Mesendoderm (in vitro differentiated cells): Measurements from ENCODE around the gene STX1B.
"Not testable (repeated sequence)": the region's sequence is repeated elsewhere in the genome, so short reads cannot be mapped to it uniquely, and the experiment has no call there.

Experiments used
- DNase-seq: peaks from one replicate; pipeline ENCODE4 v3.0.0; 2013
- H2AK5ac ChIP-seq: 2 replicates; pipeline ENCODE4 v1.6.1; 2013; ENCODE audit warnings: low read length, inconsistent platforms
- H2BK120ac ChIP-seq: 2 replicates; pipeline ENCODE4 v1.6.1; 2013; ENCODE audit warnings: low read depth, mild to moderate bottlenecking, low read length, moderate library complexity, mixed read lengths
- H2BK15ac ChIP-seq: replicated peaks from 2 replicates; pipeline ENCODE4 v1.6.1; 2013; ENCODE audit warnings: low read depth, mild to moderate bottlenecking, moderate library complexity
- H2BK5ac ChIP-seq: 2 replicates; pipeline ENCODE4 v1.6.1; 2013; ENCODE audit warnings: low read length, inconsistent platforms
- H3K18ac ChIP-seq: 2 replicates; pipeline ENCODE4 v1.6.1; 2013; ENCODE audit warnings: mild to moderate bottlenecking, low read length, mixed read lengths
- H3K23ac ChIP-seq: one replicate; pipeline ENCODE4 v1.6.1; 2013; ENCODE audit warnings: low read length
- H3K27ac ChIP-seq: 2 replicates; pipeline ENCODE4 v1.5.1; 2013; ENCODE audit warnings: low read depth, mild to moderate bottlenecking, inconsistent platforms, low read length, moderate library complexity
- H3K27me3 ChIP-seq: 2 replicates; pipeline ENCODE4 v1.6.1; 2013; ENCODE audit warnings: low read length, control low read depth, mild to moderate bottlenecking, inconsistent platforms; ENCODE audit not compliant: insufficient read depth, poor library complexity
- H3K36me3 ChIP-seq: 2 replicates; pipeline ENCODE4 v1.6.1; 2013; ENCODE audit warnings: low read length, inconsistent platforms; ENCODE audit not compliant: control insufficient read depth, insufficient read depth
- H3K4ac ChIP-seq: one replicate; pipeline ENCODE4 v1.6.1; 2013; ENCODE audit warnings: low read depth, mild to moderate bottlenecking, low read length, moderate library complexity
- H3K4me1 ChIP-seq: 2 replicates; pipeline ENCODE4 v1.6.1; 2013; ENCODE audit warnings: low read depth, low read length, inconsistent platforms; ENCODE audit not compliant: control insufficient read depth
- H3K4me2 ChIP-seq: 2 replicates; pipeline ENCODE4 v1.6.1; 2013; ENCODE audit warnings: low read length
- H3K4me3 ChIP-seq: 2 replicates; pipeline ENCODE4 v1.5.1; 2013; ENCODE audit warnings: mild to moderate bottlenecking, low read length
- H3K56ac ChIP-seq: one replicate; pipeline ENCODE4 v1.6.1; 2013; ENCODE audit warnings: low read length
- H3K79me1 ChIP-seq: 2 replicates; pipeline ENCODE4 v1.6.1; 2013; ENCODE audit warnings: low read length, inconsistent platforms
- H3K79me2 ChIP-seq: 2 replicates; pipeline ENCODE4 v1.6.1; 2013; ENCODE audit warnings: mild to moderate bottlenecking, low read length; ENCODE audit not compliant: control insufficient read depth, insufficient read depth
- H3K9ac ChIP-seq: 2 replicates; pipeline ENCODE4 v1.6.1; 2013; ENCODE audit warnings: low read length, inconsistent platforms
- H4K5ac ChIP-seq: one replicate; pipeline ENCODE4 v1.6.1; 2013; ENCODE audit warnings: low read length
- H4K8ac ChIP-seq: one replicate; pipeline ENCODE4 v1.6.1; 2013; ENCODE audit warnings: low read depth, mild to moderate bottlenecking, control low read depth, low read length, moderate library complexity
- WGBS: extraction: QIAGEN DNeasy Blood & Tissue Kit; methylation state at CpG from one replicate; pipeline ENCODE4 v1.1.7; 2013; ENCODE audit warnings: low lambda C conversion rate, missing lambda C conversion rate; ENCODE audit not compliant: insufficient coverage; ENCODE audit errors: extremely low coverage; 5-methylcytosine and 5-hydroxymethylcytosine counted together

Gene STX1B

DNA sequence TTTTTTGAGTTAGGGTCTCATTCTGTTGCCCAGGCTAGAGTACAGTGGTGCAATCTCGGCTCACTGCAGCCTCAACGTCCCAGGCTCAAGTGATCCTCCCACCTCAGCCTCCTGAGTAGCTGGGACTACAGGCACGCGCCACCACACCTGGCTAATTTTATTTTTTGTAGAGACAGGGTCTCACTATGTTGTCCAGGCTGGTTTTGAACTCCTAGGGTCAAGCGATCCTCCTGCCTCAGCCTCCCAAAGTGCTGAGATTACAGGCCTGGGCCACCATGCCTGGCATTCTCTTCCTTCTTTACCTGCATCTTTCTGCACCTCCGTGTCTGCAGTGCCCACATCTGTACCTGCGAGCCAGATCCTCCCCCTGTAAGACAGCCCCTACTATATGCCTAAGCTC is 1.4 kb upstream of the STX1B start:
- not testable (repeated sequence) for H3K4ac ChIP-seq, H3K18ac ChIP-seq, H4K5ac ChIP-seq, H3K36me3 ChIP-seq, H3K4me3 ChIP-seq, H2AK5ac ChIP-seq, H3K56ac ChIP-seq, H3K79me2 ChIP-seq, H3K79me1 ChIP-seq, H3K9ac ChIP-seq, H3K27me3 ChIP-seq, DNase-seq, H3K27ac ChIP-seq, H4K8ac ChIP-seq, H3K23ac ChIP-seq, H3K4me1 ChIP-seq, H3K4me2 ChIP-seq, H2BK120ac ChIP-seq, H2BK5ac ChIP-seq, H2BK15ac ChIP-seq
- no CpG with 5 or more reads among the region's 7 CpGs for WGBS

GRCh38 chr16:31009894-31010584 is 399 bp downstream of the STX1B start:
- Histone ChIP-seq H2BK15ac (no peak overlapping the region), H3K56ac (peak overlapping the region; percentile 5), H3K9ac (peak overlapping the region; percentile 13), H3K18ac (peak overlapping the region; percentile 31), H2BK5ac (no peak overlapping the region), H2BK120ac (no peak overlapping the region), H4K8ac (peak overlapping the region; percentile 42), H3K79me1 (no peaks in the 10 kb centered on the region), H3K4ac (no peak overlapping the region), H2AK5ac (no peak overlapping the region), H3K27ac (no peak overlapping the region), H3K36me3 (no peaks in the 10 kb centered on the region), H3K27me3 (no peaks in the 10 kb centered on the region), H3K4me2 (peak overlapping the region; percentile 25), H3K4me3 (no peak overlapping the region), H3K79me2 (no peaks in the 10 kb centered on the region), H3K4me1 (no peaks in the 10 kb centered on the region), H4K5ac (no peak overlapping the region), H3K23ac (no peak overlapping the region)
- WGBS = no CpG with 5 or more reads among the region's 36 CpGs
- no peak for DNase-seq

DNA sequence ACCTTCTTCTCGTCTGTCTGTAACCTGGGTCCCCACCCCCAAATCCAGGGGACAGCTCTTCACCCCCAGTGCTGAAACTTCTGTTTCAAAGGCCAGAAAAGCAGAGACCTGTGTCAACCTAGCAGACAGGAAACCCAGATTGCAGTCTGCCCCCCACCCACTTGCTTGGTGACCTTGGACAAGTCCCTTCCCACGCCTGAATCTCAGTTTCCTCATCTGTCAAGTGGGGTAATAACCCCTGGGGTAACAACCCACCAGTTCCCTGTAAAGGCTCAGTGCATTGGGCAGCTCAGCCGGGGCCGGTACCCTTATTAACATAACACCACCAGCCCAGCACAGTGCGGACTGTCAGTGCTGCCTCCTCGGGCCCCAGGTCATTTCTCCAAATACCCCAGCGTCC is 1.3 kb downstream of the STX1B start:
- H3K23ac ChIP-seq = no peak overlapping the region
- H3K79me2 ChIP-seq = no peaks in the 10 kb centered on the region
- H3K4me1 ChIP-seq = no peaks in the 10 kb centered on the region
- H2AK5ac ChIP-seq = no peak overlapping the region
- no peak overlapping the region for H2BK15ac ChIP-seq
- H3K56ac ChIP-seq = no peak overlapping the region
- H3K4me3 ChIP-seq = no peak overlapping the region
- no peak overlapping the region for H3K4ac ChIP-seq
- no peak overlapping the region for H4K8ac ChIP-seq
- H2BK5ac ChIP-seq = no peak overlapping the region
- H2BK120ac ChIP-seq = no peak overlapping the region
- no peak overlapping the region for H4K5ac ChIP-seq
- H3K27ac ChIP-seq = no peak overlapping the region
- no peak for DNase-seq
- H3K4me2 ChIP-seq = no peak overlapping the region
- no peak overlapping the region for H3K18ac ChIP-seq
- no peak overlapping the region for H3K9ac ChIP-seq
- H3K36me3 ChIP-seq = no peaks in the 10 kb centered on the region
- H3K27me3 ChIP-seq = no peaks in the 10 kb centered on the region
- no peaks in the 10 kb centered on the region for H3K79me1 ChIP-seq
- no CpG with 5 or more reads among the region's 7 CpGs for WGBS

DNA sequence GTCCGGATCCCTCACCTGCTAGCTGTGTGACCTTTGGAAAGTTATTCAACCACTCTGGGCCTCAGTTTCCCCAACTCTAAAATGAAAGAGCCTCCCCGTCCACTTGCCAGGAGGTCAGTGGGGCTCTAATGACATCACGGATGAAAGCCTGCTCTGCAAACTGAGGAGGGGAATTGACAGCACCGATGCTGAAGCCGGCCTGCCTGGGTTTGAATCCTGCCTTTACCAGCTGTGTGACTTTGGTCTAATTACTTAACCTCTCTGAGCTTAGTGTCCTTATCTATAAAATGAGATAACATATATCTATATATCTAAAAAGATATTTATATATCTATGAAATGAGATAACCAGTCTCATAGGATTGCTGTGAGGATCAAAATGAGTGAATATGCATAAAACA is 1.9 kb downstream of the STX1B start:
- Histone ChIP-seq H3K4me2 (no peak overlapping the region), H3K4ac (no peak overlapping the region), H4K8ac (no peak overlapping the region), H4K5ac (no peak overlapping the region), H3K36me3 (no peaks in the 10 kb centered on the region), H3K9ac (no peak overlapping the region), H3K27me3 (no peaks in the 10 kb centered on the region), H3K79me1 (no peaks in the 10 kb centered on the region), H2AK5ac (no peak overlapping the region), H3K18ac (no peak overlapping the region), H3K56ac (no peak overlapping the region), H3K4me3 (no peak overlapping the region), H2BK15ac (no peak overlapping the region), H2BK120ac (no peak overlapping the region), H3K27ac (no peak overlapping the region), H3K23ac (no peak overlapping the region), H2BK5ac (no peak overlapping the region), H3K4me1 (no peaks in the 10 kb centered on the region), H3K79me2 (no peaks in the 10 kb centered on the region)
- no CpG with 5 or more reads among the region's 5 CpGs for WGBS
- no peak for DNase-seq

GRCh38 chr16:31008149-31008548 is 2.3 kb downstream of the STX1B start:
- no CpG with 5 or more reads among the region's 6 CpGs for WGBS
- H3K4me1 ChIP-seq = no peaks in the 10 kb centered on the region
- no peak overlapping the region for H3K4me3 ChIP-seq
- H4K5ac ChIP-seq = no peak overlapping the region
- no peak overlapping the region for H3K56ac ChIP-seq
- H3K79me1 ChIP-seq = no peaks in the 10 kb centered on the region
- no peak overlapping the region for H3K4me2 ChIP-seq
- H2BK120ac ChIP-seq = no peak overlapping the region
- H3K18ac ChIP-seq = no peak overlapping the region
- no peak overlapping the region for H2AK5ac ChIP-seq
- H3K9ac ChIP-seq = no peak overlapping the region
- no peak overlapping the region for H4K8ac ChIP-seq
- H2BK15ac ChIP-seq = no peak overlapping the region
- no peak overlapping the region for H3K23ac ChIP-seq
- H3K79me2 ChIP-seq = no peaks in the 10 kb centered on the region
- H3K27me3 ChIP-seq = no peaks in the 10 kb centered on the region
- no peak overlapping the region for H2BK5ac ChIP-seq
- H3K4ac ChIP-seq = no peak overlapping the region
- DNase-seq = no peak
- no peaks in the 10 kb centered on the region for H3K36me3 ChIP-seq
- no peak overlapping the region for H3K27ac ChIP-seq

DNA sequence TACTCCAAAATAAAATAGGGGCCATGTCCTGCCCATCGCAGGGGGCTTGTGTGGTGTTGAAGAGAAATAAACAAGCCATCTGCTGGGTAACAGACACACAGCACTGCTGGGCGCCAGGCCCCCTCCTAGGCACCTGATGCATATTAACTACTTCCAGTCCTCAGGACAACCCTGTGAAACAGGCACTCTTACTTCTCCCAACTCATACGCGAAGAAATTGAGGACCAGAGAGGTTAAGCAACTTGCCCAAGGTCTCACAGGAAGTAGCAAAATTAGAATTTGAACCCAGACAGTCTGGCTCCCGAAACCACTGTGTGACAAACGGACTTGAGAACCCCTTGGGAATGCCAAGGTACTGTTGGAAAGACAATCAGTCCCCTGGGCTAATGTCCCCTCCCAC is 2.8 kb downstream of the STX1B start:
- H2BK15ac ChIP-seq = no peak overlapping the region
- no CpG with 5 or more reads among the region's 6 CpGs for WGBS
- H3K4me1 ChIP-seq = no peaks in the 10 kb centered on the region
- H3K4me2 ChIP-seq = no peak overlapping the region
- no peak overlapping the region for H3K4me3 ChIP-seq
- H3K18ac ChIP-seq = no peak overlapping the region
- no peak overlapping the region for H3K27ac ChIP-seq
- H2BK5ac ChIP-seq = no peak overlapping the region
- H3K79me1 ChIP-seq = no peaks in the 10 kb centered on the region
- no peaks in the 10 kb centered on the region for H3K36me3 ChIP-seq
- H3K9ac ChIP-seq = no peak overlapping the region
- no peak for DNase-seq
- H3K27me3 ChIP-seq = no peaks in the 10 kb centered on the region
- no peak overlapping the region for H3K56ac ChIP-seq
- H3K23ac ChIP-seq = no peak overlapping the region
- H4K5ac ChIP-seq = no peak overlapping the region
- H2BK120ac ChIP-seq = no peak overlapping the region
- no peaks in the 10 kb centered on the region for H3K79me2 ChIP-seq
- H3K4ac ChIP-seq = no peak overlapping the region
- H2AK5ac ChIP-seq = no peak overlapping the region
- H4K8ac ChIP-seq = no peak overlapping the region
